HuH-7.5 (cell line): ENCODE data around the gene SND1.
A peak's percentile ranks its signal among the peaks of the same experiment; 100 is the strongest.

ENCODE experiments used
- DNase-seq: peaks from one replicate; pipeline ENCODE4 v3.0.0; 2011; ENCODE audit warnings: low spot score

The SND1 gene

GRCh38 chr7:128021366-128021765, 369.4 kb downstream of the SND1 start:
- DNase-seq: no peak

DNA sequence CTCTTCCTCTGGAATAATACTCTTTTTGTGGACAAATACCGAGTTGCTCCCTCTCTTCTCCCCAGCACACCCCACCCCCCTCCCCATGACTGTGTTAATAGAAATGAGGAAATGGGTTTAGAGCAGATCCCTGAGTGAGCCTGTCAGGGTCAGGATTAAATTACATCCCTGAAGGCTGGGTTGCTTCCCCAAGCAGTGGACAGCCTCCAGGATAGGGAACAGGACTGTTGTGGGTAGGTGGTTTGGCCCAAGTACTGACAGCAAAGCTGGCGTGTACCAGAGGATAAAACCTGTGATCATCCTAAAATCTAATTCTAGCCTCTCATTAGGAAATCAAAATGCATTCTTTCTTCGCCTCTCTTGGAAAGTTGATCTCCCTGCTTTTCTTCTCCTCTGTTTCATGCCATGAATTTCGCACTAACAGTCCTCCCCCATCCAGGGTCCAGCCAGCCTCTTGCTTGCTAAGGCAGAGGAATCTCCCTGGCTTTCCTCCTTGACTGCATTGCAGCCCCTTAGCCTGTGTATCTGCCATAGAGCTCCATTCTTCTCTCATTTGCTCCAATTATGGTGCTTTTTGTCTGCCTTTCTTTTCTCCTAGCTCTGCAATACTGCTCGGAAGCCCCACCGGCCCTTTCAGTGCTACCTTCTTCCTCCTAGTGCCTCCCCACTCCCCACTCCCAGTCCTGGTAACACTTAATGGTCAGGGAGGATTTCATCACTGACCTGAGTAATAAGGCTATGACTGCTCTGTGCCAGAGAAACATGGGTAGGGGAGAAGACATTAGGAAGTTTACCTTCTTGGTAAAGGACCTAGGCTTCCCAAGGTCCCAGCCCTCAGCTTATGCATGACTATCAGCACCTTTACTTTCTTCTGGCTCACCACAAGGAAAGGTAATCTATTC, 370.9 kb downstream of the SND1 start:
- DNase-seq: no peak

- no peak for DNase-seq
These were observed 372.2 kb downstream of the SND1 start for GRCh38 chr7:128024151-128024550.

- no peak for DNase-seq
These were observed 373.4 kb downstream of the SND1 start for GRCh38 chr7:128025380-128025779.

- DNase-seq: no peak
These were observed 373.8 kb downstream of the SND1 start for GRCh38 chr7:128025819-128026218.

DNA sequence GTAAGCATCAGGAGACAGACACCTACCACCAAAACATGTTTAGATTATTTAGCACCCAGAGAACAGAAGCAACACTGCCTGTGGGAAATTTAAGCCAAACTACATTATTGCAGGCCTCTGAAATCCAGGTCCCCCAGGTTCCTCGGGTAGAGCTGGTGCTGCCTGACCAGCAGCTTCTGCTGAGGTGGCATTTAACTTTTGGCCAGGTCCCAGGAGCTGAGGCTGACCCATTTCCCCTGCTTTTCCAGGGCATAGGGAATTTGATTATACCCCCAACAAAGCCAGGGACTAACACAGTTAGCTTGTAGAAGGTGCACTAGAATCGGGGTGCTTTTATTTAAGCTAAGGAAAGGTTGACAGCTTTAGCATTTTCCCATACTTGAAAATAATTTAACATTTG, 374.6 kb downstream of the SND1 start:
- no peak for DNase-seq

DNA sequence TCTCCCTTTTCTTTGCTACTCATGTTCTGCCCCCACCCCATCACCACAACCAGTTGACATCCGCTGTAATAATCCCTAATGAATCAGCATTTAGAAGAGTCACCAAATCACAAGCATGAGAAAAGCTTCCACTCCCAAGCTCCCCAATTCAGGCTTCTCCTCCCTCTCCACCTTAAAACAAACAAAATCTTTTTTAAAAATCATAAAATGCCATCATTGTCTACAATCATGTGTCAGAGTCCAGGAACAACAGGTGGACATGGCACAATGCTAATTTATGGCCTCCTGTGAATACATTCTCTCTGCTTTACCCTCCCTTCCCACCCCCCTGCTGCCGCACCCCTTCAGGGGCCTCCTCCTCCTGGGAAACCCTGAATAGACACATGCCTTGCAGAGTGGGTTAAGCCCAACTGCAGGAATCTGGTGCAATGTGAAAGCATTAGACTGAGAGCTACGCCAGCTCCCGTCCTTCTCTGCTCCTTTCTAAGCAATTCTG, 375.5 kb downstream of the SND1 start:
- DNase-seq: no peak

- no peak for DNase-seq
These were observed 377.5 kb downstream of the SND1 start for GRCh38 chr7:128029405-128029995.

DNA sequence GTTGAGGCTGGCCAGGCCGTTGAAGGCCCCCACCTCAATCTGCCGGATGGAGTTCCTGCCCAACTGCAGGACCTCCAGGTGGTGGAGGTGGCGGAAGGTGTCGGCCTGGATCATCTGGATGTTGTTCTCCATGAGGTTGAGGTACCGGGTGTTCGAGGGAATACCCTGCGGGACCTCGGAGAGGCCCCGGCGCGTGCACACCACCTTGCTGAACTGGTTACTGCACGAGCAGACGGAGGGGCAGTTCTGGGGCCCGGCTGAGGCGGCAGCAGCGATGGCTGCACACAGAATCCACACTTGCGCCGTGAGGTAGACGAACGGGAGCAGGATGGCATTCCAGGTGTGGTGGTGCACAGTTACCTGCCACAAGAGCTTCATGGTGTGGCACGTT, 378.3 kb downstream of the SND1 start:
- no peak for DNase-seq

- peak; percentile 66 for DNase-seq
These were observed 378.9 kb downstream of the SND1 start, which contains the start of gene LRRC4 for GRCh38 chr7:128030654-128031611. Gene LRRC4 (minus strand): TSS chr7:128031437. CDS start chr7:128030640, 797 bp downstream.

- no peak for DNase-seq
These were observed 380.1 kb downstream of the SND1 start for GRCh38 chr7:128031901-128032604.

DNA sequence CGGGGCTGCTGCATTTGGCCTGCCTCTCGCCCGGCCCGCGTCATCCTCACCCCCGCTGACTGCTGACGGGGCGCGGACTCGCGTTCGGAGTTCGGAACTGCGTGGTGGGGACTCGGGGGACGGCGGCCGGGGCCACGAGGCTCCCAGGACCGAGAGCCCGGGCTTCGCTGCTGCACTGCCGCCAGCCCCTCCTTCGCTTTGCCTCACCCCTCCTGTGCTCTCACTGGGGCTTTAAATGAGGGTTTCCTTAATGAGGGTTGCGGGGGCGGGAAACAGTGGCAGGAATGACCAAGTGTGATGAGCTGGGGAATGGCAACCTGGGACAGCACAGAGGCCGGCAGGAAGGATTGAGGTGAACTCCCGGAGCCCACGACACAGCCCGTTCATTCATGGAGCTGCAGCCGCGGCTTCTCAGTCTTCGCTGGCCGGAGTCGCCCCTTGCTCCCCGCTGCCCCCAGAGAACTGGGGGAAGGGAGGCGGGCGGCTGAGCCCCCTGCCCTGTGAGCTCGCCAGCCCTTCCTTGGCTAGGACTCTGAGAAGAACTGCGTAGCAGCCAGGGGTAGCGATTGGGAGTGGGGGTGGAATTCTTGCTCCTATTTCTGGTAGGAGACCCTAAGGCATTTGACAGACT, 380.7 kb downstream of the SND1 start:
- no peak for DNase-seq

DNA sequence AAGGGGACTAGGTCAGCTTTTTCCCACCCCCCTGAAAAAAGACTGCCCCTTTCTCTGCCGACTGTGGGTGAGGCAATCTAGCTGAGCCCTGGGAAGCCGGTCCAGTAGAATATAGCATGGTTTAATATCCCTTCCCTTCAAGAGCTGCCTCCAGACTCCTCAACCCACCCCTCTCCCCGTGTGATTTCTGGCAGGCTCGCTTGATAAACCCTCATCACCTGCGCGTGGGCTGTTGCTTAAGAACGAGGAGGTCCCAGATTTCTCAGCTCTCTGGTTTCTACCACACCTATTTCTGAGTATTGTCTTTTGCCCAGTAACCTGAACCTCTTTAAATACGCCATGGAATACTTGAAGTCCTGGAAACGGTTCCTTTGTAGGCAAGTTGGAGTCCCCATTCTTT, 381.3 kb downstream of the SND1 start:
- DNase-seq: no peak

- DNase-seq: no peak
These were observed 382.8 kb downstream of the SND1 start for GRCh38 chr7:128034825-128035224.

DNA sequence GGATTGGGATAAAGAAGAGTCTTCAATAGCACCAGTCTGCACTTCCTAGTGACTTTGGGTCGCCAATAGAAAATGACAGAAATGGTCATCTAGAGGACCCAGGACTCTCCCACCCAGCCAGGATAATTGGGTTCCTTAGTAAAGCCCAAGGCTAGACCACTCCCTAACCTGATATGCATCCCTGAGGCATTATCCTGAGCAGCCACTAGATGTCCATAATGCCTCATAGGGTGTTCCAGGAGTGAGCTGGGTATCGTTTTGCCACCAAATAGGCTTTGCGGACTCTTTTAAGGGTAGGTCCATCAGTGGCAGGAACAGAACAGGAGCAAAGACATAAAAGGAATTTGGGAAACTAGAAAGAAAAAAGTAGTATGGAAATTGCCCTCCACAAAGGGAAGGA, 383.7 kb downstream of the SND1 start:
- peak; percentile 43 for DNase-seq

GRCh38 chr7:128036226-128036940, 384.4 kb downstream of the SND1 start:
- no peak for DNase-seq

GRCh38 chr7:128037081-128037480, 385.1 kb downstream of the SND1 start:
- no peak for DNase-seq

DNA sequence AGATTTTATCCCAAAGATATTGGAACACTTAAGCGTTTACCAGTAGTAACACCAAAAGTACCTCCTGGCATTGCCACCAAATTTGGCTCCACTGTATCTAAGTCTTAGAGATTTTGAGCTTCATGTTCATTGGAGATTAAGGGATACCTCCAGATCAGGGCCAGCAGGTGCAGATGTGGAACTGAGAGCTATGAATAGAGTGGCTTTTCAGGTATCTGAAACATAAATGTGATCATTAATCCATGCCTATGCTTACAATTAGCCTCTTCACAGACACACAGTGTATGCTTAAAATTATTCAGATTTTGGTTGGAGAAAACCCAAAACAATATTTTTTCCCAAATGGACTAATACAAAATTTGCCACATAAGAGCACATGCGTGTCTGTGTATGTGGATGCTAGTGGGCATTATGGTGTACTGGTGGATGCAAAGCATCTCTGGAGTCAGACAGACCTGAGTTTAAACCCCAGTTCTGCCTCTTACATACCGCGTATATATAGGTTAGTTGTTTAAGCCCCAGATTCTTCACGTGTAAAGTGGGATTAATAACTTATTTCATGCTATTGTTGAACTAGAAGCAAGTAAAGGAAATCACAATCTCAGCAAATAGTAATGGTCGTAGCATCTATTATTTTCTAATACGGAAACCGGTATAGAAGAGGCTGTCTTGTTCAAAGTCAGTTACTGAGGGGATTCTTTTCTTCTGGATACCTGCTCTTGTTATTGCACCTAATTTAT, 386.1 kb downstream of the SND1 start:
- no peak for DNase-seq

GRCh38 chr7:128039544-128039953, 387.6 kb downstream of the SND1 start:
- no peak for DNase-seq

- DNase-seq: no peak
These were observed 388.2 kb downstream of the SND1 start for GRCh38 chr7:128040205-128040604.
